Upper lobe of left lung (tissue), 6 donors: Measurements from ENCODE around the gene ITGA11. TPM values are rescaled to one million over a fixed set of nuclear protein-coding genes. Genes with fewer than 3 reads are reported as not detected.

Source experiments
- ATAC-seq, 2 donors: fragments of 200-7000 bp; cut with Tn5 transposase; one replicate each; pipeline ENCODE4 v1.9.1; 2022; ENCODE audit warnings: mild to moderate bottlenecking in 2 of 2, moderate library complexity in 2 of 2; ENCODE audit not compliant: low FRiP score in 2 of 2
- DNase-seq, 2 donors: peaks; one replicate each; pipeline ENCODE4 v3.0.0-alpha.2; 2019 to 2020
- H3K27ac ChIP-seq, 4 donors: fragments of 200-600 bp; sonication (generic); one replicate each; pipeline ENCODE4 v1.5.1; 2016 to 2019
- H3K27me3 ChIP-seq, 4 donors: fragments of 200-600 bp; sonication (generic); one replicate each; pipeline ENCODE4 v1.5.1; 2017 to 2019
- H3K36me3 ChIP-seq, 4 donors: fragments of 200-600 bp; sonication (generic); one replicate each; pipeline ENCODE4 v1.5.1; 2016 to 2019
- H3K4me1 ChIP-seq, 4 donors: fragments of 200-600 bp; sonication (generic); one replicate each; pipeline ENCODE4 v1.5.1; 2018 to 2019
- H3K4me3 ChIP-seq, 4 donors: fragments of 200-600 bp; sonication (generic); one replicate each; pipeline ENCODE4 v1.5.1; 2017 to 2019; ENCODE audit warnings: mild to moderate bottlenecking in 2 of 4, moderate library complexity in 1 of 4
- H3K9me3 ChIP-seq, 4 donors: fragments of 200-600 bp; sonication (generic); one replicate each; pipeline ENCODE4 v1.5.1; 2018 to 2019
- EP300 ChIP-seq, 4 donors: sonication (generic); formaldehyde crosslinking; IDR thresholded peaks; one replicate each; pipeline ENCODE4 v1.5.1; 2017; ENCODE audit warnings: antibody characterized with exemption in 4 of 4, control low read depth in 2 of 4
- POLR2A ChIP-seq, 4 donors: fragments of 450-650 bp; IDR thresholded peaks; one replicate each; pipeline ENCODE4 v1.5.1; 2016 to 2017; ENCODE audit warnings: antibody characterized with exemption in 4 of 4, mild to moderate bottlenecking in 2 of 4
- POLR2AphosphoS5 ChIP-seq, 2 donors: sonication (generic); formaldehyde crosslinking; IDR thresholded peaks; one replicate each; pipeline ENCODE4 v1.5.1; 2017; ENCODE audit warnings: antibody characterized with exemption in 2 of 2
- WGBS, 2 donors: methylation state at CpG; one replicate each; pipeline ENCODE4 v1.1.5; 2017 to 2018; 5-methylcytosine and 5-hydroxymethylcytosine counted together
- total RNA-seq, 6 donors: library from RNA; depleted of rRNA in 4 of 6; stranded (reverse); fragments of >200 nt in 4 of 6; gene quantifications; one replicate each; pipeline versions ENCODE4 v1.1.0 to v1.2.1, GENCODE V29; 2016 to 2021
- TF ChIP-seq, protein P1 (sequence below), 6 experiments: fragments of 450-650 bp in 4 of 6; fragments of 200-600 bp in 2 of 6; sonication (generic) in 2 of 6; IDR thresholded peaks; one replicate each; pipeline ENCODE4 v1.5.1; 2016 to 2019; ENCODE audit warnings: antibody characterized with exemption in 6 of 6
- donor health status: DM: no; HTN: no; CAD: no; lungs with moderate emphysema.
- donor health status: DM: no; HTN: yes; CAD: no; lungs with severe emphysema.

The ITGA11 gene
- total RNA-seq, 6 donors from 2014 or later: 0.49 to 6.9 (median 1.4) TPM

DNA sequence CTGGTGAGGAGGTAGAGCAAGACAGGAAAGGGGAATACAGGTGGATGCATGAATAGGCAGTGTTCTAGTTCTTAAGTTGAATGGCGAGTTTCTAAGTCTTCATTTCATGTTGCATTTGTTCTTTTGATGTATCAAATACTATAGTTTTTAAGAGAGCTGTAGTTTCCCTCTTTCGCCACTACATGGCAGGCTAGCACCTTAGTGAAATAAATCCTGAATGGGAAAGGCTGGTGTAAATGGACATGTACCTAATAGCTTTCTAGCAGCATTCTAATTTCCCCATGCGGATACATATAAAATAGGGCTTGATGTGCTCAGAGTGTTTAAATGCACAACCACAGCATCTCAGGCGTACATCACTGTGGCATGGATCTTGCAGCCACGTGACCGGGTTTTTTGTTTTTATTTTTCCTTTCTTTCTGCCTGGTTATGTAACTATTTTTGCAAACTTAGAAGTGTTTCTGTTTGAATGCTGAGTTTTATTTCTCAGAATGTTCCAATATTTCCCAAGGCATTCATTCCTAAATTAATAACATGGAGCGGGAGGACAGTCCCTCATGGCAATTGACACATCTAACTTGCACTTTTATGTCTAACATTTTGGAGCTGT is 178.9 kb downstream of the ITGA11 start:
- no peak for TF ChIP-seq EP300 (IDR thresholded peaks at IDR 0.05)
- TF ChIP-seq, protein P1, sequence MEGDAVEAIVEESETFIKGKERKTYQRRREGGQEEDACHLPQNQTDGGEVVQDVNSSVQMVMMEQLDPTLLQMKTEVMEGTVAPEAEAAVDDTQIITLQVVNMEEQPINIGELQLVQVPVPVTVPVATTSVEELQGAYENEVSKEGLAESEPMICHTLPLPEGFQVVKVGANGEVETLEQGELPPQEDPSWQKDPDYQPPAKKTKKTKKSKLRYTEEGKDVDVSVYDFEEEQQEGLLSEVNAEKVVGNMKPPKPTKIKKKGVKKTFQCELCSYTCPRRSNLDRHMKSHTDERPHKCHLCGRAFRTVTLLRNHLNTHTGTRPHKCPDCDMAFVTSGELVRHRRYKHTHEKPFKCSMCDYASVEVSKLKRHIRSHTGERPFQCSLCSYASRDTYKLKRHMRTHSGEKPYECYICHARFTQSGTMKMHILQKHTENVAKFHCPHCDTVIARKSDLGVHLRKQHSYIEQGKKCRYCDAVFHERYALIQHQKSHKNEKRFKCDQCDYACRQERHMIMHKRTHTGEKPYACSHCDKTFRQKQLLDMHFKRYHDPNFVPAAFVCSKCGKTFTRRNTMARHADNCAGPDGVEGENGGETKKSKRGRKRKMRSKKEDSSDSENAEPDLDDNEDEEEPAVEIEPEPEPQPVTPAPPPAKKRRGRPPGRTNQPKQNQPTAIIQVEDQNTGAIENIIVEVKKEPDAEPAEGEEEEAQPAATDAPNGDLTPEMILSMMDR (IDR thresholded peaks at IDR 0.05): peak; percentile 68 to 88 (median 79)
- Histone ChIP-seq H3K9me3 (no peaks in the 10 kb centered on the region), H3K4me1 (peaks cover 3 to 15% (median 7%) of the 10 kb centered on the region in 4 donors), H3K4me3 (no peak overlapping the region), H3K27me3 (no peaks in the 10 kb centered on the region), H3K36me3 (no peaks in the 10 kb centered on the region), H3K27ac (no peak overlapping the region)
- WGBS, 2 donors: 30 to 42% methylated on average over 7 of the region's 7 CpGs
- ATAC-seq: peak; percentile 58 to 67
- DNase-seq: peak in 1 of 2 donors; percentile 30

DNA sequence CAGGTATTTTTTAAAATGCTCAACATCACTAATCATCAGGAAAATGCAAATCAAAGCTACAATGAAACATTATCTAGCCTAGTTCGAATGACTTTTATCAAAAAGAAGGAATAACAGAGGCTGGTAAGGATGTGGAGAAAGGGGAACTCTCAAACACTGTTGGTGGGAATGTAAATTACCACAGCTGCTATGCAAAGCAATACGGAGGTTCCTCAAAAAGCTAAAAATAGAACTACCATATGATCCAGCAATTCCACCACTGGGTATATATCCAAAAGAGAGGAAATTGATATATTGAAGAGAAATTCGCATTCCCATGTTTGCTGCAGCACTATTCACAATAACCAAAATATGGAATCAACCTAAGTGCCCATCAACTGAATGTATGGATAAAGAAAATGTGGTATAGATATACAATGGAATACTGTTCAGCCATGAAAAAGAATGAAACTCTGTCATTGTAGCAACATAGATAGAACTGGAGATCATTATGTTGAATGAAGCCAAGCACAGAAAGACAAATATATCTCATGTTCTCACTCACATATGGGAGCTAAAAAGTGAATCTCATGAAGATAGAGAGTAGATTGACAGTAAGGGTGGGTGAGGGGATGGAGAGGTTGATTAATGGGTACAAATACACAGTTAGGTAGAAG is 182.8 kb downstream of the ITGA11 start:
- H3K27me3 ChIP-seq: no peaks in the 10 kb centered on the region
- DNase-seq: no peak
- H3K27ac ChIP-seq: no peak overlapping the region
- WGBS, 2 donors: 59 to 66% methylated on average over 3 of the region's 3 CpGs
- H3K4me3 ChIP-seq: no peak overlapping the region
- ATAC-seq: peak in 1 of 2 donors; percentile 62
- peaks cover 0 to 6% (median 6%) of the 10 kb centered on the region in 4 donors for H3K9me3 ChIP-seq
- no peaks in the 10 kb centered on the region for H3K4me1 ChIP-seq
- no peak for TF ChIP-seq EP300 (IDR thresholded peaks at IDR 0.05)
- no peak for TF ChIP-seq POLR2A (IDR thresholded peaks at IDR 0.05)
- TF ChIP-seq POLR2AphosphoS5 (IDR thresholded peaks at IDR 0.05): no peak
- TF ChIP-seq, protein P1 (IDR thresholded peaks at IDR 0.05): no peak
- H3K36me3 ChIP-seq: no peaks in the 10 kb centered on the region

Other genes with a start within 250 kb of the ITGA11 start
- gene CALML4, start 226.8 kb downstream of the ITGA11 start, total RNA-seq: 10 to 100 TPM in 2 of 6 donors, 1 to 10 TPM in 4; 3.6 to 33.7 (median 7.0) TPM
- 10 to 100 TPM; 19.4 to 48.3 (median 28.7) TPM for gene CLN6, start 202.4 kb downstream of the ITGA11 start, total RNA-seq
- gene FEM1B, start 154.4 kb downstream of the ITGA11 start, total RNA-seq: 10 to 100 TPM; 16.0 to 58.8 (median 36.9) TPM
- gene CORO2B, start 146.8 kb upstream of the ITGA11 start, total RNA-seq: 1 to 10 TPM in 5 of 6 donors, under 1 TPM in 1; 0.79 to 9.0 (median 2.0) TPM